Transverse colon (tissue), 4 donors: Measurements from ENCODE around the gene EVI2A. TPM values are rescaled to one million over a fixed set of nuclear protein-coding genes. Genes with fewer than 3 reads are reported as not detected.
"Not testable (repeated sequence)": the region's sequence is repeated elsewhere in the genome, so short reads cannot be mapped to it uniquely, and the experiment has no call there.

Experiments used
- DNase-seq: peaks from one replicate; pipeline ENCODE4 v3.0.0-alpha.2; 2019
- H3K27ac ChIP-seq, 4 donors: fragments of 200-600 bp; sonication (generic); 2 replicates each; pipeline ENCODE4 v1.5.1; 2016 to 2018; ENCODE audit warnings: inconsistent platforms in 4 of 4
- H3K27me3 ChIP-seq: fragments of 200-600 bp; sonication (generic); 2 replicates; pipeline ENCODE4 v1.5.1; 2017; ENCODE audit warnings: inconsistent platforms
- H3K36me3 ChIP-seq, 4 donors: fragments of 200-600 bp; sonication (generic); 2 replicates each; pipeline ENCODE4 v1.5.1; 2017 to 2019; ENCODE audit warnings: inconsistent platforms in 4 of 4
- H3K4me1 ChIP-seq, 4 donors: fragments of 200-600 bp; sonication (generic); 2 replicates each; pipeline ENCODE4 v1.5.1; 2017 to 2020; ENCODE audit warnings: inconsistent platforms in 4 of 4
- H3K4me3 ChIP-seq, 4 donors: fragments of 200-600 bp; sonication (generic); 1 replicate in 1 of 4; 2 replicates in 3 of 4; pipeline versions ENCODE4 v1.5.1 to v1.6.1; 2017 to 2019; ENCODE audit warnings: inconsistent platforms in 4 of 4
- H3K9me3 ChIP-seq, 2 donors: fragments of 200-600 bp; sonication (generic); 2 replicates each; pipeline ENCODE4 v1.5.1; 2017 to 2019; ENCODE audit warnings: inconsistent platforms in 2 of 2
- CTCF ChIP-seq, 5 experiments: fragments of 200-600 bp in 3 of 5; fragments of 450-650 bp in 2 of 5; sonication (generic) in 3 of 5; IDR thresholded peaks; 1 replicate in 2 of 5; 2 replicates in 3 of 5; pipeline ENCODE4 v1.5.1; 2016 to 2017; ENCODE audit warnings: antibody characterized with exemption in 5 of 5, inconsistent platforms in 3 of 5, mild to moderate bottlenecking in 2 of 5, moderate library complexity in 1 of 5
- EP300 ChIP-seq: sonication (generic); formaldehyde crosslinking; IDR thresholded peaks from one replicate; pipeline ENCODE4 v1.6.1; 2017; ENCODE audit warnings: antibody characterized with exemption, low read depth
- POLR2A ChIP-seq: fragments of 450-650 bp; IDR thresholded peaks from one replicate; pipeline ENCODE4 v1.6.1; 2016; ENCODE audit warnings: antibody characterized with exemption, mild to moderate bottlenecking, moderate library complexity
- POLR2AphosphoS5 ChIP-seq, 3 donors: sonication (generic); formaldehyde crosslinking; IDR thresholded peaks; one replicate each; pipeline ENCODE4 v1.6.1; 2016; ENCODE audit warnings: antibody characterized with exemption in 3 of 3
- WGBS, 2 donors: methylation state at CpG; one replicate each; pipeline ENCODE4 v1.1.5; 2018; ENCODE audit warnings: low coverage in 1 of 2; 5-methylcytosine and 5-hydroxymethylcytosine counted together
- in situ Hi-C, 4 donors: fragments of 200-750 bp; cut with MboI; loops; one replicate each; pipeline versions ENCODE4 v1.15.0 to v1.15.1; 2017; ENCODE audit warnings: low sequenced_read_pairs in 3 of 4, low pct_ligation_motif_present in 1 of 4, low pct_unique_long_range_greater_than_20kb in 1 of 4
- intact Hi-C: fragments of 100-400 bp; cut with DNase I; formaldehyde crosslinking; loops from one replicate; pipeline ENCODE4 v1.15.1; 2023; ENCODE audit warnings: low total_unique reads
- total RNA-seq, 4 donors: library from RNA; depleted of rRNA; stranded (reverse); fragments of >200 nt; gene quantifications; one replicate each; pipeline ENCODE4 v1.1.0, GENCODE V29; 2016

Gene EVI2A
- total RNA-seq, 4 donors from 2014 or later: 3.7 to 9.4 (median 7.5) TPM; not detected in 1

- Histone ChIP-seq H3K36me3 (peaks cover 0 to 29% (median 6%) of the 10 kb centered on the region in 4 donors), H3K27ac (no peak overlapping the region), H3K4me3 (no peak overlapping the region), H3K27me3 (no peaks in the 10 kb centered on the region), H3K9me3 (no peaks in the 10 kb centered on the region), H3K4me1 (no peaks in the 10 kb centered on the region)
- in situ Hi-C loops (no loop called here), intact Hi-C loops (no loop called here)
- DNase-seq: no peak
- no peak for TF ChIP-seq POLR2A
- no peak for TF ChIP-seq EP300
- no peak for TF ChIP-seq CTCF (IDR thresholded peaks at IDR 0.05)
- no peak for TF ChIP-seq POLR2AphosphoS5 (IDR thresholded peaks at IDR 0.05)
- WGBS, 2 donors: 67 to 68% methylated on average over 3 of the region's 3 CpGs
These were observed 36.5 kb upstream of the EVI2A start for GRCh38 chr17:31357839-31358394.

- Histone ChIP-seq H3K4me3 (no peak overlapping the region), H3K4me1 (no peaks in the 10 kb centered on the region), H3K27me3 (no peaks in the 10 kb centered on the region), H3K36me3 (peaks cover 0 to 29% (median 10%) of the 10 kb centered on the region in 4 donors), H3K27ac (no peak overlapping the region), H3K9me3 (no peaks in the 10 kb centered on the region)
- in situ Hi-C loops: no loop called here
- no peak for DNase-seq
- WGBS, 2 donors: 77 to 80% methylated on average over 1 to 2 of the region's 2 CpGs
- TF ChIP-seq CTCF (IDR thresholded peaks at IDR 0.05) (no peak), EP300 (no peak), POLR2A (no peak), POLR2AphosphoS5 (IDR thresholded peaks at IDR 0.05) (no peak)
- intact Hi-C loops: no loop called here
These were observed 35.7 kb upstream of the EVI2A start for GRCh38 chr17:31357091-31357490.

GRCh38 chr17:31355935-31356334, 34.5 kb upstream of the EVI2A start:
- Histone ChIP-seq H3K9me3 (no peaks in the 10 kb centered on the region), H3K4me1 (no peaks in the 10 kb centered on the region), H3K4me3 (no peak overlapping the region), H3K27ac (no peak overlapping the region), H3K36me3 (peaks cover 0 to 34% (median 11%) of the 10 kb centered on the region in 4 donors), H3K27me3 (no peaks in the 10 kb centered on the region)
- DNase-seq: no peak
- TF ChIP-seq CTCF (IDR thresholded peaks at IDR 0.05): no peak
- TF ChIP-seq POLR2AphosphoS5 (IDR thresholded peaks at IDR 0.05): no peak
- no peak for TF ChIP-seq EP300
- TF ChIP-seq POLR2A: no peak
- in situ Hi-C loops (no loop called here), intact Hi-C loops (no loop called here)
- 58 to 60% methylated on average over 1 of the region's 1 CpG for WGBS, 2 donors

GRCh38 chr17:31349454-31349853, 28.0 kb upstream of the EVI2A start:
- H3K4me3 ChIP-seq: no peak overlapping the region
- intact Hi-C loops (no loop called here), in situ Hi-C loops (no loop called here)
- H3K9me3 ChIP-seq: no peaks in the 10 kb centered on the region
- no peak for DNase-seq
- no peaks in the 10 kb centered on the region for H3K27me3 ChIP-seq
- no peaks in the 10 kb centered on the region for H3K4me1 ChIP-seq
- H3K27ac ChIP-seq: no peak overlapping the region
- TF ChIP-seq POLR2AphosphoS5 (IDR thresholded peaks at IDR 0.05) (no peak), CTCF (IDR thresholded peaks at IDR 0.05) (no peak), POLR2A (no peak), EP300 (no peak)
- H3K36me3 ChIP-seq: peaks cover 0 to 29% (median 14%) of the 10 kb centered on the region in 4 donors

GRCh38 chr17:31345191-31345747, 23.8 kb upstream of the EVI2A start:
- H3K9me3 ChIP-seq, intact Hi-C loops, H3K4me3 ChIP-seq, H3K27me3 ChIP-seq, H3K4me1 ChIP-seq, DNase-seq, in situ Hi-C loops, H3K27ac ChIP-seq: not testable (repeated sequence)
- H3K36me3 ChIP-seq: peaks cover 0 to 28% (median 9%) of the 10 kb centered on the region in 4 donors
- 98 to 100% methylated on average over 2 to 12 of the region's 34 CpGs for WGBS, 2 donors
